ENCODE data around the gene MARCHF3. TPM values are rescaled to one million over a fixed set of nuclear protein-coding genes. Genes with fewer than 3 reads are reported as not detected.
"Not testable (repeated sequence)": the region's sequence is repeated elsewhere in the genome, so short reads cannot be mapped to it uniquely, and the experiment has no call there.

MARCHF3 gene
- total and polyA plus RNA-seq, 7 donors = 4.4 to 31.8 (median 14.6) TPM

GRCh38 chr5:126949475-126949874 lies 80.9 kb downstream of the MARCHF3 start:
- Histone ChIP-seq H3K27ac (no peak overlapping the region), H3K4me3 (no peak overlapping the region), H3K36me3 (no peaks in the 10 kb centered on the region), H3K9me3 (no peaks in the 10 kb centered on the region), H3K27me3 (no peaks in the 10 kb centered on the region), H3K4me1 (no peaks in the 10 kb centered on the region)
- no peak for TF ChIP-seq POLR2AphosphoS5 (IDR thresholded peaks at IDR 0.05)
- no peak for TF ChIP-seq POLR2A (IDR thresholded peaks at IDR 0.05)
- no peak for TF ChIP-seq EP300 (IDR thresholded peaks at IDR 0.05)
- no peak for TF ChIP-seq CTCF (IDR thresholded peaks at IDR 0.05)
- intact Hi-C loops (cut with DNase I) = no loop called here
- WGBS, 2 donors = 91 to 95% methylated on average over 2 of the region's 2 CpGs
- DNase-seq = no peak

DNA sequence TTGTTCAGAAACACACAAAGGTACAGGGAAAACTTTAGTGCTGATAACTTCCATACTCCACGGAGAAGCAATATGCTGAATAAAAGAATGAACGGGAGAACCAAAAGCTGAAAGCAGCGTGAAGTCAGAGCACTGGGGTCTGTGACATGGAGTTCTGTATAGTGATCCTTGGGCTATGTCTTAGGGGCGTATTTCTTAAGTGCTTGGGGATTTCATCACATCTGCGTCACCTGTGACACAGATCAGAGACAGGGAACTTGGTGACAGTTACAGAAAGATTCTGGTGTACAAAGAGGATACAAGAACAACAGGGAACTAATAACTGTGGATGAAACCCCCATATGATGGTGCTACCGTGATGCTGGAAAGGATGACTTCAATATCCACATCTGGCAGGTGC lies 81.9 kb downstream of the MARCHF3 start:
- Histone ChIP-seq H3K4me1 (no peaks in the 10 kb centered on the region), H3K27ac (no peak overlapping the region), H3K27me3 (no peaks in the 10 kb centered on the region), H3K4me3 (no peak overlapping the region), H3K36me3 (no peaks in the 10 kb centered on the region), H3K9me3 (no peaks in the 10 kb centered on the region)
- intact Hi-C loops (cut with DNase I) = no loop called here
- no peak for TF ChIP-seq POLR2AphosphoS5 (IDR thresholded peaks at IDR 0.05)
- TF ChIP-seq POLR2A (IDR thresholded peaks at IDR 0.05) = no peak
- TF ChIP-seq EP300 (IDR thresholded peaks at IDR 0.05) = no peak
- TF ChIP-seq CTCF (IDR thresholded peaks at IDR 0.05) = no peak
- DNase-seq = no peak
- WGBS, 2 donors = 96 to 97% methylated on average over 6 of the region's 6 CpGs

- Histone ChIP-seq H3K4me1 (no peaks in the 10 kb centered on the region), H3K27ac (no peak overlapping the region), H3K4me3 (no peak overlapping the region), H3K9me3 (no peaks in the 10 kb centered on the region), H3K27me3 (no peaks in the 10 kb centered on the region), H3K36me3 (no peaks in the 10 kb centered on the region)
- DNase-seq = no peak
- 96% methylated on average over 3 of the region's 3 CpGs for WGBS, 2 donors
- intact Hi-C loops (cut with DNase I) = no loop called here
- TF ChIP-seq CTCF (IDR thresholded peaks at IDR 0.05) (no peak), POLR2AphosphoS5 (IDR thresholded peaks at IDR 0.05) (no peak), POLR2A (IDR thresholded peaks at IDR 0.05) (no peak), EP300 (IDR thresholded peaks at IDR 0.05) (no peak)
These were observed 82.4 kb downstream of the MARCHF3 start for GRCh38 chr5:126948011-126948355.

DNA sequence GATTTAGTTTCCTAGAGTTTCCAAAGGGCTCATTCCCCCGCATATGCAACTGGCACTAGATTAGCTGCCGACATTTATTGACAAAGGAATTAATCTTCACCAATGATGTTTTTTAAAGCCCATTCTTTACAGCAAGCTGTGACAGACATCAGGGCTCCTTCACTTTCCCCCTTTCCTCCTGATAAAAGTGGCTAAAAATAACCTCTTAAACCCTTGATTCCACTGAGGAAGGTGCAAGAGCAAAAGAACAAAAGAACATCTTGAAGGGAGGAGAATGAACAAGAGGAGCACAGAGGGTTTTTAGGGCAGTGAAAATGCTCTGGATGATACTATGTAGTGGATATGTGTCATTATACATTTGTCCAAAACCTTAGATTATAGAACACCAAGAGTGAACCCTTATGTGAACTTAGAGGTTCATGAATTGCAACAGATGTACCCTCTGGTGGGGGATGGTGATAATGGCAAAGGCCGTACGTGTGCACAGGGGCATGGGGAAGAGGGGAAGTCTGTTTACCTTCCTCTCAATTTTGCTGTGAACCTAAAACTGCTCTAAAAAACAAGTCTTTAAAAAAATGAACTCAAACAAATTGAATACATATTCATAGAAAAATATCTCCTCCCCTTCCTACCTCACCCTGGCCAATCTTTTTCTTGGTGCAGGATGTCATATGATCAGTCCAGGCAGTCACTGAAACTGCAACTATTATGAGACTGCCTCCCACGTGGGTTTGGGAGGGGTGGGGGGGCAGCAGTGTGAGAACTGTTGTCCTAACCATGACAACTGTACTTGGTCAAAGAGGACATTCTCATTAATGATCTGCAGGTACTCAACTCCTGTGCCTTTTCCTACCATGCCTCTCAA lies 83.0 kb downstream of the MARCHF3 start:
- H3K36me3 ChIP-seq = no peaks in the 10 kb centered on the region
- H3K4me3 ChIP-seq = no peak overlapping the region
- H3K9me3 ChIP-seq = no peaks in the 10 kb centered on the region
- intact Hi-C loops (cut with DNase I) = no loop called here
- no peaks in the 10 kb centered on the region for H3K4me1 ChIP-seq
- H3K27ac ChIP-seq = no peak overlapping the region
- TF ChIP-seq POLR2AphosphoS5 (IDR thresholded peaks at IDR 0.05) (no peak), EP300 (IDR thresholded peaks at IDR 0.05) (no peak), POLR2A (IDR thresholded peaks at IDR 0.05) (no peak), CTCF (IDR thresholded peaks at IDR 0.05) (no peak)
- no peaks in the 10 kb centered on the region for H3K27me3 ChIP-seq
- no peak for DNase-seq
- 65 to 73% methylated on average over 5 of the region's 5 CpGs for WGBS, 2 donors

DNA sequence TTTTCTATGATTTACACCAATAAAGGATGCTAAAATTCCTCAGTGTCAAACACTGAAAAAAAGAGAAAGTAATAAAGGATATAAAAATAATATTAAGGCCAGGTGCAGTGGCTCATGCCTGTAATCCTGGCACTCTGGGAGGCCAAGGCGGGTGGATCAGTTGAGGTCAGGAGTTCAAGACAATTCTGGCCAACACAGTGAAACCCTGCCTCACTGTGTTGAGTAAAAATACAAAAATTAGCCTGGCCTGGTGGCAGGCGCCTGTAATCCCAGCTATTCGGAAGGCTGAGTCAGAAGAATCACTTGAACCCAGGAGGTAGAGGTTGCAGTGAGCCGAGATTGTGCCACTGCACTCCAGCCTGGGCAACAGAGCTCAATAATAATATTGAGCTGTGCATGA lies 87.5 kb downstream of the MARCHF3 start:
- H3K9me3 ChIP-seq; H3K4me1 ChIP-seq; H3K36me3 ChIP-seq; DNase-seq; intact Hi-C loops (cut with DNase I); H3K27ac ChIP-seq; H3K27me3 ChIP-seq; H3K4me3 ChIP-seq: not testable (repeated sequence)
- 91 to 93% methylated on average over 4 of the region's 4 CpGs for WGBS, 2 donors
